ENCODE measurements around the gene ZNF446.

GRCh38 chr19:58480831-58481230 is 4.7 kb downstream of the ZNF446 start:
- TF ChIP-seq EZH2 (IDR thresholded peaks at IDR 0.05; ENCODE audit: borderline replicate concordance, insufficient read depth, low read depth, low read length, poor library complexity, severe bottlenecking) (no peak), CTCF (IDR thresholded peaks at IDR 0.05) (no peak)
